ENCODE results near the gene RELL1. TPM values are rescaled to one million over a fixed set of nuclear protein-coding genes. Genes with fewer than 3 reads are reported as not detected.
A peak's percentile ranks its signal among the peaks of the same experiment; 100 is the strongest.

The RELL1 gene
- total RNA-seq, 1 experiment from 2014 or later: 18.2 TPM

DNA sequence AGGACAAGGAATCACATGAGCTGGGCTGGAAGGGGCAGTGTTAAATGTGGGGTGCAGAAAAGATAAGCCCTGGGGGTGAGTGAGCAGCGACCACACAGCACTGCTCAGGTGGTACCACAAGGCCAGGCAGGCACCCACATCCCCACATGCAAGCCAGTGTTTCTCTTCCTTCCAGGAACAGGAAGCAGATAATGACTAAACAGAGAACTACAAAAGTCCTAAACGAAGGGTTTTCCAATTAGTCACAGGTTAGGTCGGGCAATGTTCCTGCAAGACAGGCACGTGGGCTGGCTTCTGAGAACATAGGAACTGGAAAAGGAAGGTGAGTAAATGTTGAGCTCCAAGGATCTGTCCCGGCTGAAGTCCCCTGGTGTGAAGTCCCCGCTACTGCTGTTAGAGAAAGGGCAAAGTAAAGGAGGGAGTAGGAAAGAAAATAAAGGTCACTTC is 19.5 kb downstream of the RELL1 start:
- DNase-seq: peak; percentile 64
- TF ChIP-seq, protein P1, sequence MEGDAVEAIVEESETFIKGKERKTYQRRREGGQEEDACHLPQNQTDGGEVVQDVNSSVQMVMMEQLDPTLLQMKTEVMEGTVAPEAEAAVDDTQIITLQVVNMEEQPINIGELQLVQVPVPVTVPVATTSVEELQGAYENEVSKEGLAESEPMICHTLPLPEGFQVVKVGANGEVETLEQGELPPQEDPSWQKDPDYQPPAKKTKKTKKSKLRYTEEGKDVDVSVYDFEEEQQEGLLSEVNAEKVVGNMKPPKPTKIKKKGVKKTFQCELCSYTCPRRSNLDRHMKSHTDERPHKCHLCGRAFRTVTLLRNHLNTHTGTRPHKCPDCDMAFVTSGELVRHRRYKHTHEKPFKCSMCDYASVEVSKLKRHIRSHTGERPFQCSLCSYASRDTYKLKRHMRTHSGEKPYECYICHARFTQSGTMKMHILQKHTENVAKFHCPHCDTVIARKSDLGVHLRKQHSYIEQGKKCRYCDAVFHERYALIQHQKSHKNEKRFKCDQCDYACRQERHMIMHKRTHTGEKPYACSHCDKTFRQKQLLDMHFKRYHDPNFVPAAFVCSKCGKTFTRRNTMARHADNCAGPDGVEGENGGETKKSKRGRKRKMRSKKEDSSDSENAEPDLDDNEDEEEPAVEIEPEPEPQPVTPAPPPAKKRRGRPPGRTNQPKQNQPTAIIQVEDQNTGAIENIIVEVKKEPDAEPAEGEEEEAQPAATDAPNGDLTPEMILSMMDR (IDR thresholded peaks at IDR 0.05; ENCODE audit: unreplicated experiment): no peak
- intact Hi-C loops (cut with micrococcal nuclease; ENCODE audit: unreplicated experiment): no loop called here
- CTCF ChIA-PET: interaction anchor here (0.6 to 1.0 kb wide), 4 partner anchors 14 to 64 kb away, joined by 3 read pairs; no protein-coding TSS in a partner anchor
- H3K27ac Mint-ChIP-seq (ENCODE audit: unreplicated experiment): peak overlapping the region; percentile 89
- peaks cover 9% of the 10 kb centered on the region for H3K36me3 Mint-ChIP-seq (ENCODE audit: insufficient read depth, unreplicated experiment)
- no peaks in the 10 kb centered on the region for H3K27me3 Mint-ChIP-seq (ENCODE audit: unreplicated experiment)
- peak overlapping the region; percentile 47 for H3K4me3 Mint-ChIP-seq (ENCODE audit: low read depth, unreplicated experiment)
- H3K4me1 Mint-ChIP-seq (ENCODE audit: low read depth, unreplicated experiment): peaks cover 26% of the 10 kb centered on the region
- H3K9me3 Mint-ChIP-seq (ENCODE audit: low read depth, unreplicated experiment): no peaks in the 10 kb centered on the region
- BruUV-seq (replicated peaks): no TSS peak

DNA sequence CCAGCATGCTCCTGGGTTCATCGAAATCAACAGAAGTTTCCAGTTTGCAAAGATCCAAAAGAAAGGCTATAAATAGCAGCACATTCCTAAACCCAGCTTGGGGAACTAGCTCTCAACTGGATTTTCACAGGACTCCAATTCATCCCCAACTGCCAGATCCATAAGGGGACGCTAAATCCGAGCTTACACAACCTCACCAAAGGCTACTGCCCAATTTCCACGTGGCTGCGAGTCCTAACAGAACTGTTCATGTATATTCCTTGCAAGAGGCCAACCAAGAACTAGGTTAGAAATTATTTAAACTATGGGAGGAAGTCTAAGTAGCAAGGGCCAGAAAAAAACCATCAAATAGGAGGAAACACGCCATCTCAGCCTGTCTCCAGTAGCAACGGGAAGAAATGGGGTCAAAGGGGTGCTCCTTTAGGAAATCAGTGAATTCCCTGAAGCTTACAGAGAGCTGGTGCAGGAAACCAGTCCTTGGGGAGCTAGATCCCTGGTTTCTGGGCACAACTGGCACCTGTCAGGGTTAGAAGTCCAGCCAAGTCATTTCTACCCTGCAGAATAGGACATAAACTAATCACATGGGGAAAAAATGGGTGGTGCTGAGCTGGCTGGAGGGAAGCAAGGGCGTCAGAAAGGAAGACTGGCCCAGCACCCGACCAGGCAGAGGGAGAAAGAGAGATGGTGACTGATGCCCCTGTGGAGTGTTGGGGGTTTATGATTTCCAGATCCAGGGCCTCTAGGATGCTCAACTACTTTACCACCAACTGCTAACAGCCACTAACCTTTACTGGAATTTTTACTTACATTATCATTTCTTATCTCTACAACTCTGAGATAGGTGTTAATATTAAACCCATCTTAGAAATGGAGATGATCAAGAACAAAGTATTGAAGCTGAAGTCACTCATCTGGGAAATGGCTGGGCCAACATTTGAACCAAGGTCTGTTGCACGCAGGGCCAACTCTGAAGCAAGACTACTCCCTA is 20.5 kb downstream of the RELL1 start:
- peaks cover 26% of the 10 kb centered on the region for H3K4me1 Mint-ChIP-seq (ENCODE audit: low read depth, unreplicated experiment)
- H3K4me3 Mint-ChIP-seq (ENCODE audit: low read depth, unreplicated experiment): no peak overlapping the region
- H3K36me3 Mint-ChIP-seq (ENCODE audit: insufficient read depth, unreplicated experiment): peaks cover 9% of the 10 kb centered on the region
- BruUV-seq (replicated peaks): no TSS peak
- no peaks in the 10 kb centered on the region for H3K27me3 Mint-ChIP-seq (ENCODE audit: unreplicated experiment)
- H3K9me3 Mint-ChIP-seq (ENCODE audit: low read depth, unreplicated experiment): no peaks in the 10 kb centered on the region
- CTCF ChIA-PET: no interaction called here
- intact Hi-C loops (cut with micrococcal nuclease; ENCODE audit: unreplicated experiment): no loop called here
- TF ChIP-seq, protein P1 (IDR thresholded peaks at IDR 0.05; ENCODE audit: unreplicated experiment): no peak
- H3K27ac Mint-ChIP-seq (ENCODE audit: unreplicated experiment): peak overlapping the region; percentile 79
- no peak for DNase-seq

DNA sequence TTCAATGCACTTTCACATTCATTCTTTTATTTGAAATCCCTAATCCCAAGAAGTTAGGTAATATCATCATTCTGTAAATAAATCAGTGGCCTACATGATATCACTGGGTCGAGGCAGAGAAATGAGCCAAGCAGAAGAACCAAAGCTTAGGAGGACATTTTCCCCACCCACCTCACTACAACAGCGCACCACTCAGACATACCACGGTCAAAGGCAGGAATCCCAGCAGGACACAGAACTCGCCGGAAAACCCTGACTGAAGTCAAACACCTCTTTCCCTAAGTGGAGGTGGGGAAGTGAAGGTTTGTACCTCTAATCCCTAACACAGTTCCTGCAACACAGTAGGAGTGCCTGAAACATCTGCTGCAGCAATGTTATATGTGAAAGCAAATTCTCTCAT is 21.5 kb downstream of the RELL1 start:
- H3K4me3 Mint-ChIP-seq (ENCODE audit: low read depth, unreplicated experiment): no peak overlapping the region
- peaks cover 26% of the 10 kb centered on the region for H3K4me1 Mint-ChIP-seq (ENCODE audit: low read depth, unreplicated experiment)
- H3K9me3 Mint-ChIP-seq (ENCODE audit: low read depth, unreplicated experiment): no peaks in the 10 kb centered on the region
- intact Hi-C loops (cut with micrococcal nuclease; ENCODE audit: unreplicated experiment): no loop called here
- H3K27ac Mint-ChIP-seq (ENCODE audit: unreplicated experiment): no peak overlapping the region
- TF ChIP-seq, protein P1 (IDR thresholded peaks at IDR 0.05; ENCODE audit: unreplicated experiment): no peak
- no peaks in the 10 kb centered on the region for H3K27me3 Mint-ChIP-seq (ENCODE audit: unreplicated experiment)
- no TSS peak for BruUV-seq (replicated peaks)
- peaks cover 9% of the 10 kb centered on the region for H3K36me3 Mint-ChIP-seq (ENCODE audit: insufficient read depth, unreplicated experiment)
- DNase-seq: no peak
- CTCF ChIA-PET: no interaction called here

DNA sequence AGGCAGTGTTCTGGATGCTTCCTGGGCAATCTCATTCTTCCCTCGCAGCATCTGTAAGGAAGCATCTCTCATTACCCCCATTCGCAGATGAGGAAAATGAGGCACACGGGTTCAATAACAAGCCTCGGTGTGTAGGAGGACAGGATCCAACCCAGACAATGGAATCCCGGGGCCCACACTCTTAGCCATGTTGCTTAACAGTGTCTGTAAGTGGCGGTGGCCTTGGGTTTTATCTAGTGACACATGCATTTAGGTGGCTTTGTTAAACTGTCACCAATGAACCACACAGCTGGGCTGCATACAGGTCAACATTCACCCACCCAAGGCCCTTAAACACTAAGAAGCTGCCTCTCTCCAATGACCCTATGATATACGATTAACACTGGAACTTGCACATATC is 22.6 kb downstream of the RELL1 start:
- Mint-ChIP-seq H3K4me3 (ENCODE audit: low read depth, unreplicated experiment) (no peak overlapping the region), H3K36me3 (ENCODE audit: insufficient read depth, unreplicated experiment) (peaks cover 9% of the 10 kb centered on the region), H3K27me3 (ENCODE audit: unreplicated experiment) (no peaks in the 10 kb centered on the region), H3K4me1 (ENCODE audit: low read depth, unreplicated experiment) (peaks cover 26% of the 10 kb centered on the region), H3K9me3 (ENCODE audit: low read depth, unreplicated experiment) (no peaks in the 10 kb centered on the region), H3K27ac (ENCODE audit: unreplicated experiment) (no peak overlapping the region)
- intact Hi-C loops (cut with micrococcal nuclease; ENCODE audit: unreplicated experiment): no loop called here
- BruUV-seq (replicated peaks): no TSS peak
- TF ChIP-seq, protein P1 (IDR thresholded peaks at IDR 0.05; ENCODE audit: unreplicated experiment): no peak
- CTCF ChIA-PET: no interaction called here
- DNase-seq: no peak
